ENCODE measurements around the gene PKHD1. TPM values are rescaled to one million over a fixed set of nuclear protein-coding genes. Genes with fewer than 3 reads are reported as not detected.

The PKHD1 gene
- total RNA-seq, 1 experiment from 2014 or later = not detected

GRCh38 chr6:52130440-52130839 is 43.0 kb upstream of the PKHD1 start:
- ChIA-PET CTCF (no interaction called here), POLR2A (no interaction called here)
- H3K27me3 ChIP-seq (ENCODE audit: control insufficient read depth, insufficient read depth, low read length) = peaks cover 8% of the 10 kb centered on the region
- DNase-seq (ENCODE audit: low read depth, low spot score) (no peak), ATAC-seq (no peak)
- intact Hi-C loops (cut with micrococcal nuclease; ENCODE audit: unreplicated experiment) = no loop called here
- no peaks in the 10 kb centered on the region for H3K9me3 ChIP-seq (ENCODE audit: control insufficient read depth, insufficient read depth, low read depth, low read length)
- H3K36me3 ChIP-seq (ENCODE audit: control insufficient read depth, insufficient read depth, low read length) = no peaks in the 10 kb centered on the region
- in situ Hi-C loops (cut with HindIII; ENCODE audit: low pct_unique_long_range_greater_than_20kb, low sequenced_read_pairs) = no loop called here
- H3K27ac ChIP-seq (ENCODE audit: low read length) = no peak overlapping the region
- TF ChIP-seq CTCF (IDR thresholded peaks at IDR 0.05) (no peak), POLR2AphosphoS5 (IDR thresholded peaks at IDR 0.05; ENCODE audit: low read depth, low read length) (no peak), TCF7L2 (IDR thresholded peaks at IDR 0.05; ENCODE audit: low read depth, low read length) (no peak)
- H3K4me1 ChIP-seq (ENCODE audit: control insufficient read depth, insufficient read depth, low read length) = no peaks in the 10 kb centered on the region
- no TSS peak for BruUV-seq (replicated peaks)
- no peak overlapping the region for H3K4me3 ChIP-seq (ENCODE audit: low read depth in 2 of 2, low read length in 2 of 2)

- DNase-seq (ENCODE audit: low read depth, low spot score) (no peak), ATAC-seq (no peak)
- Histone ChIP-seq H3K27ac (ENCODE audit: low read length) (no peak overlapping the region), H3K4me1 (ENCODE audit: control insufficient read depth, insufficient read depth, low read length) (no peaks in the 10 kb centered on the region), H3K36me3 (ENCODE audit: control insufficient read depth, insufficient read depth, low read length) (no peaks in the 10 kb centered on the region), H3K9me3 (ENCODE audit: control insufficient read depth, insufficient read depth, low read depth, low read length) (no peaks in the 10 kb centered on the region), H3K27me3 (ENCODE audit: control insufficient read depth, insufficient read depth, low read length) (peaks cover 6% of the 10 kb centered on the region), H3K4me3 (ENCODE audit: low read depth in 2 of 2, low read length in 2 of 2) (no peak overlapping the region)
- ChIA-PET POLR2A (no interaction called here), CTCF (no interaction called here)
- intact Hi-C loops (cut with micrococcal nuclease; ENCODE audit: unreplicated experiment) (no loop called here), in situ Hi-C loops (cut with HindIII; ENCODE audit: low pct_unique_long_range_greater_than_20kb, low sequenced_read_pairs) (no loop called here)
- no TSS peak for BruUV-seq (replicated peaks)
- no peak for TF ChIP-seq SIN3A (IDR thresholded peaks at IDR 0.05; ENCODE audit: borderline replicate concordance, insufficient read depth, low read depth, low read length)
These were observed 40.5 kb upstream of the PKHD1 start for GRCh38 chr6:52127957-52128356.

- POLR2A ChIA-PET = no interaction called here
- H3K27me3 ChIP-seq (ENCODE audit: control insufficient read depth, insufficient read depth, low read length) = peaks cover 3% of the 10 kb centered on the region
- ATAC-seq = no peak
- H3K9me3 ChIP-seq (ENCODE audit: control insufficient read depth, insufficient read depth, low read depth, low read length) = no peaks in the 10 kb centered on the region
- no peak overlapping the region for H3K27ac ChIP-seq (ENCODE audit: low read length)
- no peak for DNase-seq (ENCODE audit: low read depth, low spot score)
- intact Hi-C loops (cut with micrococcal nuclease; ENCODE audit: unreplicated experiment) (no loop called here), in situ Hi-C loops (cut with HindIII; ENCODE audit: low pct_unique_long_range_greater_than_20kb, low sequenced_read_pairs) (no loop called here)
- H3K4me3 ChIP-seq (ENCODE audit: low read depth in 2 of 2, low read length in 2 of 2) = no peak overlapping the region
- no TSS peak for BruUV-seq (replicated peaks)
- H3K4me1 ChIP-seq (ENCODE audit: control insufficient read depth, insufficient read depth, low read length) = no peaks in the 10 kb centered on the region
- CTCF ChIA-PET = no interaction called here
- TF ChIP-seq SIN3A (IDR thresholded peaks at IDR 0.05; ENCODE audit: borderline replicate concordance, insufficient read depth, low read depth, low read length) = no peak
- no peaks in the 10 kb centered on the region for H3K36me3 ChIP-seq (ENCODE audit: control insufficient read depth, insufficient read depth, low read length)
These were observed 38.8 kb upstream of the PKHD1 start for GRCh38 chr6:52126231-52126630.

- BruUV-seq (replicated peaks) = no TSS peak
- H3K36me3 ChIP-seq (ENCODE audit: control insufficient read depth, insufficient read depth, low read length) = no peaks in the 10 kb centered on the region
- in situ Hi-C loops (cut with HindIII; ENCODE audit: low pct_unique_long_range_greater_than_20kb, low sequenced_read_pairs) = no loop called here
- no peak for ATAC-seq
- ChIA-PET CTCF (no interaction called here), POLR2A (no interaction called here)
- no peak overlapping the region for H3K27ac ChIP-seq (ENCODE audit: low read length)
- DNase-seq (ENCODE audit: low read depth, low spot score) = no peak
- intact Hi-C loops (cut with micrococcal nuclease; ENCODE audit: unreplicated experiment) = no loop called here
- no peaks in the 10 kb centered on the region for H3K9me3 ChIP-seq (ENCODE audit: control insufficient read depth, insufficient read depth, low read depth, low read length)
- no peak for TF ChIP-seq POLR2AphosphoS5 (IDR thresholded peaks at IDR 0.05; ENCODE audit: low read depth, low read length)
- TF ChIP-seq CTCF (IDR thresholded peaks at IDR 0.05) = no peak
- TF ChIP-seq REST (IDR thresholded peaks at IDR 0.05; ENCODE audit: insufficient read depth in 1 of 2, low read depth in 2 of 2, low read length in 1 of 2) = no peak
- TF ChIP-seq TCF7L2 (IDR thresholded peaks at IDR 0.05; ENCODE audit: low read depth, low read length) = no peak
- no peak for TF ChIP-seq SIN3A (IDR thresholded peaks at IDR 0.05; ENCODE audit: borderline replicate concordance, insufficient read depth, low read depth, low read length)
- H3K27me3 ChIP-seq (ENCODE audit: control insufficient read depth, insufficient read depth, low read length) = peaks cover 3% of the 10 kb centered on the region
- no peaks in the 10 kb centered on the region for H3K4me1 ChIP-seq (ENCODE audit: control insufficient read depth, insufficient read depth, low read length)
- H3K4me3 ChIP-seq (ENCODE audit: low read depth in 2 of 2, low read length in 2 of 2) = no peak overlapping the region
These were observed 38.2 kb upstream of the PKHD1 start for GRCh38 chr6:52125572-52125971.
